Measurements from ENCODE around the gene XIST. TPM values are rescaled to one million over a fixed set of nuclear protein-coding genes. Genes with fewer than 3 reads are reported as not detected.
"Not testable (repeated sequence)": the region's sequence is repeated elsewhere in the genome, so short reads cannot be mapped to it uniquely, and the experiment has no call there.

Gene XIST
- polyA plus RNA-seq, 2 donors: 0.02 to 54.0 TPM

- no peaks in the 10 kb centered on the region for H3K4me1 ChIP-seq (ENCODE audit: control insufficient read depth in 2 of 2, insufficient read depth in 2 of 2, low read length in 1 of 2)
- no peak overlapping the region for H3K27ac ChIP-seq (ENCODE audit: low read depth in 2 of 2, low read length in 1 of 2)
- H3K4me3 ChIP-seq (ENCODE audit: low read depth in 1 of 2, low read length in 2 of 2): no peak overlapping the region
- no peaks in the 10 kb centered on the region for H3K27me3 ChIP-seq (ENCODE audit: control insufficient read depth in 1 of 2, insufficient read depth in 2 of 2, low read length in 2 of 2)
- WGBS, 2 donors: 73 to 78% methylated on average over 5 of the region's 5 CpGs
- peaks cover 0 to 3% of the 10 kb centered on the region in 2 donors for H3K36me3 ChIP-seq (ENCODE audit: control insufficient read depth in 2 of 2, insufficient read depth in 2 of 2, low read length in 1 of 2)
- H3K9me3 ChIP-seq (ENCODE audit: control insufficient read depth in 2 of 2, insufficient read depth in 1 of 2, low read depth in 1 of 2, low read length in 1 of 2): no peaks in the 10 kb centered on the region
Observed at GRCh38 chrX:73829890-73830466, 22.5 kb downstream of the XIST start.

DNA sequence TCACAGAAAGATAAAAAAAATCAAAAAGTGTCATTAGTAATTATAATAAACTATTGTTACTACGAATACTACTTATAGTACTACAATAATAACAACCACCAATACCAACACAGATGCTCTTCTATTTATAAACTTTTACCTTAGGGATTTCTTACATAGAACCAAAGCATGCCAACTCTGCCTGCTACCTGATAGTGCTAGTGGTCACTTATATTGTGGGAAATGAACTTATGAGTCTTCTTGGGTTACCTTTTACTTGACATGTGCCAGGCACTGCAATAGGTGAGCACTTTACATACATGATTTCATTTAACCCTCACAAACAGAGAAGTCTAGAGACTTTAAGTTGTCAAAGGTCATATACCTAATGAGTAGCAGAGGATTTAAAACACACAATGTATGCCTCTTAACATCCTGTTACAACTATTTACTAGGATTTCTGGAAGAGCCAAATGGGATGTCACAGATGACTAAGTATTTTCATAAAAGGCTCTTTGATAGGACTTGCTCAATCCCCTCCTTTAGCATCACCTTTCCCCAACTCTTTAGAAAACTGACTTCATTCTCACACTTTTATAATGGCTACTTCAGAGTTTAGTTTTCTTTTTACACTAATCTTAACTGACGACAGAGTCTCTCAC, 24.3 kb downstream of the XIST start:
- H3K9me3 ChIP-seq (ENCODE audit: control insufficient read depth in 2 of 2, insufficient read depth in 1 of 2, low read depth in 1 of 2, low read length in 1 of 2): no peaks in the 10 kb centered on the region
- H3K4me3 ChIP-seq (ENCODE audit: low read depth in 1 of 2, low read length in 2 of 2): no peak overlapping the region
- H3K4me1 ChIP-seq (ENCODE audit: control insufficient read depth in 2 of 2, insufficient read depth in 2 of 2, low read length in 1 of 2): no peaks in the 10 kb centered on the region
- H3K27ac ChIP-seq (ENCODE audit: low read depth in 2 of 2, low read length in 1 of 2): no peak overlapping the region
- peaks cover 0 to 3% of the 10 kb centered on the region in 2 donors for H3K36me3 ChIP-seq (ENCODE audit: control insufficient read depth in 2 of 2, insufficient read depth in 2 of 2, low read length in 1 of 2)
- H3K27me3 ChIP-seq (ENCODE audit: control insufficient read depth in 1 of 2, insufficient read depth in 2 of 2, low read length in 2 of 2): no peaks in the 10 kb centered on the region
- 78 to 80% methylated on average over 2 of the region's 2 CpGs for WGBS, 2 donors

GRCh38 chrX:73827406-73827805, 25.1 kb downstream of the XIST start:
- Histone ChIP-seq H3K36me3 (ENCODE audit: control insufficient read depth in 2 of 2, insufficient read depth in 2 of 2, low read length in 1 of 2) (peaks cover 0 to 3% of the 10 kb centered on the region in 2 donors), H3K27me3 (ENCODE audit: control insufficient read depth in 1 of 2, insufficient read depth in 2 of 2, low read length in 2 of 2) (no peaks in the 10 kb centered on the region), H3K4me3 (ENCODE audit: low read depth in 1 of 2, low read length in 2 of 2) (no peak overlapping the region), H3K4me1 (ENCODE audit: control insufficient read depth in 2 of 2, insufficient read depth in 2 of 2, low read length in 1 of 2) (no peaks in the 10 kb centered on the region), H3K27ac (ENCODE audit: low read depth in 2 of 2, low read length in 1 of 2) (no peak overlapping the region), H3K9me3 (ENCODE audit: control insufficient read depth in 2 of 2, insufficient read depth in 1 of 2, low read depth in 1 of 2, low read length in 1 of 2) (no peaks in the 10 kb centered on the region)
- 89 to 92% methylated on average over 4 of the region's 4 CpGs for WGBS, 2 donors

DNA sequence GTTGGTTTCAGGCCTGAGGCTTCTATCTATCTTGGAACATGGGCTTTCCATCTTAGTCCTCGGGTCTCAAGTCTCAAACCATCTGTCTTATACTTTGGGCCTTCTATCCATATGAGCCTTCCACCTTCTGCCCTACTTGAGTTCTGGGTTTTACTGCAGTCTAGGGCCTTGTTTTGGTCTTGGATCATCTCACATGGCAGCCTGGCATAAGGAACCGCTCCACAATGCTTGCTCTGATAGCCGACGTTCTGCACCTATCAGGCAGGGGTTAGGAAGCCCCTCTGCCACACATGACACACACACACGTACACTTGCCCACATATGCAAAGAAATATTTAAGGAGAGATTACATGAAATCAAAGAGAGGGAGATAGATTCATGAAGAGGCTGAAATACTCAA, 25.5 kb downstream of the XIST start:
- Histone ChIP-seq H3K27me3 (ENCODE audit: control insufficient read depth in 1 of 2, insufficient read depth in 2 of 2, low read length in 2 of 2) (no peaks in the 10 kb centered on the region), H3K9me3 (ENCODE audit: control insufficient read depth in 2 of 2, insufficient read depth in 1 of 2, low read depth in 1 of 2, low read length in 1 of 2) (no peaks in the 10 kb centered on the region), H3K4me1 (ENCODE audit: control insufficient read depth in 2 of 2, insufficient read depth in 2 of 2, low read length in 1 of 2) (no peaks in the 10 kb centered on the region), H3K36me3 (ENCODE audit: control insufficient read depth in 2 of 2, insufficient read depth in 2 of 2, low read length in 1 of 2) (peaks cover 0 to 3% of the 10 kb centered on the region in 2 donors), H3K27ac (ENCODE audit: low read depth in 2 of 2, low read length in 1 of 2) (no peak overlapping the region), H3K4me3 (ENCODE audit: low read depth in 1 of 2, low read length in 2 of 2) (no peak overlapping the region)
- WGBS, 2 donors: 82 to 87% methylated on average over 5 of the region's 5 CpGs

DNA sequence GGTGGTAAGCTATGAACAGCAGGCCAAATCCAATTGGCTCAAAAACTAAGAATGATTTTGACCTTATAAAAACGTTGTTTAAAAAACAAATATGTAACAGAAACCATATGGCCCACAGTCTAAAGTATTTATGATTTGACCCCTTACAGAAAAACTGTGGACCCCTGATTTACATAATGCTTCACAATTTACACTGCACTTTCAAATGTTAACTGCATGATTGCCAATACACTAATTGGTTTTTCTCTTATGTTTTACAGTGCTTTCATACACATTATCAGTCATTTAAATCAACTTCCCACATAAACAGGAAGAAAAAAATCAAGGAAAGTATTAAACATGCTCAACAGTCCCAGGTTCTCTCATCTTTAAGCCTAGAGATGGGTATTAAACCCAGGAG, 26.9 kb downstream of the XIST start:
- no peaks in the 10 kb centered on the region for H3K27me3 ChIP-seq (ENCODE audit: control insufficient read depth in 1 of 2, insufficient read depth in 2 of 2, low read length in 2 of 2)
- WGBS, 2 donors: 45 to 58% methylated on average over 1 of the region's 1 CpG
- no peaks in the 10 kb centered on the region for H3K9me3 ChIP-seq (ENCODE audit: control insufficient read depth in 2 of 2, insufficient read depth in 1 of 2, low read depth in 1 of 2, low read length in 1 of 2)
- H3K4me1 ChIP-seq (ENCODE audit: control insufficient read depth in 2 of 2, insufficient read depth in 2 of 2, low read length in 1 of 2): no peaks in the 10 kb centered on the region
- no peak overlapping the region for H3K27ac ChIP-seq (ENCODE audit: low read depth in 2 of 2, low read length in 1 of 2)
- peaks cover 0 to 3% of the 10 kb centered on the region in 2 donors for H3K36me3 ChIP-seq (ENCODE audit: control insufficient read depth in 2 of 2, insufficient read depth in 2 of 2, low read length in 1 of 2)
- H3K4me3 ChIP-seq (ENCODE audit: low read depth in 1 of 2, low read length in 2 of 2): no peak overlapping the region

- Histone ChIP-seq H3K27ac (ENCODE audit: low read depth in 2 of 2, low read length in 1 of 2) (no peak overlapping the region), H3K27me3 (ENCODE audit: control insufficient read depth in 1 of 2, insufficient read depth in 2 of 2, low read length in 2 of 2) (no peaks in the 10 kb centered on the region), H3K4me3 (ENCODE audit: low read depth in 1 of 2, low read length in 2 of 2) (no peak overlapping the region), H3K9me3 (ENCODE audit: control insufficient read depth in 2 of 2, insufficient read depth in 1 of 2, low read depth in 1 of 2, low read length in 1 of 2) (no peaks in the 10 kb centered on the region), H3K4me1 (ENCODE audit: control insufficient read depth in 2 of 2, insufficient read depth in 2 of 2, low read length in 1 of 2) (no peaks in the 10 kb centered on the region), H3K36me3 (ENCODE audit: control insufficient read depth in 2 of 2, insufficient read depth in 2 of 2, low read length in 1 of 2) (no peaks in the 10 kb centered on the region)
- 81 to 83% methylated on average over 2 of the region's 2 CpGs for WGBS, 2 donors
Observed at GRCh38 chrX:73823473-73824004, 29.0 kb downstream of the XIST start.

DNA sequence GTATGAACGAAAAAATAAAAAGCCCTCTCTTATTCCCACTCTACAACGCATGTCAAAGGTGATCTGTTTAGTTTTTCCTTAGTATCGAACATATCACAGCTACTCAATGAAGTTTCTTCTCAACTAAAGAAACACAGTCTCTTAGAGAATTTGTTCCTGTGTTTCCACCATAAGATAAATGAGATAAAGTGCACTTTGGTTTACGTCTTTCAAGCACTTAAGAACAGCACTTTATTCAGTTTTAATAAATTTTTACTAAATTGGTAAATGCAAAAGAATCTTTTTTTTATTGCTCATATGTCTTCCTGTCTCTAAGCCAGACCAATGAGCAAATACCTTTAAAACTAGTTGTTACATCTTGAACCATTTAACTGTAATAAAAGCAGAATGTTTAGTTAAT, 29.7 kb downstream of the XIST start:
- WGBS, 2 donors: 81 to 85% methylated on average over 4 of the region's 4 CpGs
- Histone ChIP-seq H3K4me3 (ENCODE audit: low read depth in 1 of 2, low read length in 2 of 2) (no peak overlapping the region), H3K27me3 (ENCODE audit: control insufficient read depth in 1 of 2, insufficient read depth in 2 of 2, low read length in 2 of 2) (no peaks in the 10 kb centered on the region)

DNA sequence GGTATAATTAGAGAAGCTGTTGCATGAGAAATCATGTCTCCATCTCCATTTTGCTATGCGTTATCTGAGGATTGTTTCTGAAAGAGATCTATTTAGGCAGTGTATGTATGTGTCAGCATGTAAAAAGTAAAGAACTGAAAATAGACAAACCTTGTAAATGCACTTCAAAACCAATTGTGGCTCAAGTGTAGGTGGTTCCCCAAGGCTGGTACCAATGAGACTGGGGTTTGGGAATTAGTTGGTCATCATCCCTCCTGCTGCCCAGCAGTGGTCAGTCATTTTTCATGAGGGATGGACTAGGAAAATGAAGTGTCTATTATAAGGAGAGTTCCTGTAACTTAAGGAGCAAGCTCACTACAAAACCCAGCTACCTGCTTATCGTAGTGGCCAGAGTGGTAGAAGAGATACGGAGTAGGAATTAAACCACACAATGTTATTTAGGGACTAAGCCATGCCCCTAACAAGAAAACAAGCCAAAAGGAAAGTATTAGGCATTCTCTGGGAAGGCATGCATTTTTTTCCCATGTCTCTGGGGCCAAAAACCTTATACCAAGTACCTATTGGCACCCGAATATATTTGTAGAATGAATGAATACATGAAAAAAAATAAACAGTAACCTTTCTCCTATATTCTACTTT, 30.5 kb downstream of the XIST start:
- Histone ChIP-seq H3K4me3 (ENCODE audit: low read depth in 1 of 2, low read length in 2 of 2) (no peak overlapping the region), H3K27me3 (ENCODE audit: control insufficient read depth in 1 of 2, insufficient read depth in 2 of 2, low read length in 2 of 2) (no peaks in the 10 kb centered on the region), H3K36me3 (ENCODE audit: control insufficient read depth in 2 of 2, insufficient read depth in 2 of 2, low read length in 1 of 2) (no peaks in the 10 kb centered on the region), H3K9me3 (ENCODE audit: control insufficient read depth in 2 of 2, insufficient read depth in 1 of 2, low read depth in 1 of 2, low read length in 1 of 2) (no peaks in the 10 kb centered on the region), H3K4me1 (ENCODE audit: control insufficient read depth in 2 of 2, insufficient read depth in 2 of 2, low read length in 1 of 2) (no peaks in the 10 kb centered on the region), H3K27ac (ENCODE audit: low read depth in 2 of 2, low read length in 1 of 2) (no peak overlapping the region)
- 88 to 89% methylated on average over 4 of the region's 4 CpGs for WGBS, 2 donors

More for the DNA sequence above, 29.7 kb downstream of the XIST start:
- Histone ChIP-seq H3K27ac (ENCODE audit: low read depth in 2 of 2, low read length in 1 of 2) (no peak overlapping the region), H3K9me3 (ENCODE audit: control insufficient read depth in 2 of 2, insufficient read depth in 1 of 2, low read depth in 1 of 2, low read length in 1 of 2) (no peaks in the 10 kb centered on the region), H3K36me3 (ENCODE audit: control insufficient read depth in 2 of 2, insufficient read depth in 2 of 2, low read length in 1 of 2) (no peaks in the 10 kb centered on the region), H3K4me1 (ENCODE audit: control insufficient read depth in 2 of 2, insufficient read depth in 2 of 2, low read length in 1 of 2) (no peaks in the 10 kb centered on the region)

DNA sequence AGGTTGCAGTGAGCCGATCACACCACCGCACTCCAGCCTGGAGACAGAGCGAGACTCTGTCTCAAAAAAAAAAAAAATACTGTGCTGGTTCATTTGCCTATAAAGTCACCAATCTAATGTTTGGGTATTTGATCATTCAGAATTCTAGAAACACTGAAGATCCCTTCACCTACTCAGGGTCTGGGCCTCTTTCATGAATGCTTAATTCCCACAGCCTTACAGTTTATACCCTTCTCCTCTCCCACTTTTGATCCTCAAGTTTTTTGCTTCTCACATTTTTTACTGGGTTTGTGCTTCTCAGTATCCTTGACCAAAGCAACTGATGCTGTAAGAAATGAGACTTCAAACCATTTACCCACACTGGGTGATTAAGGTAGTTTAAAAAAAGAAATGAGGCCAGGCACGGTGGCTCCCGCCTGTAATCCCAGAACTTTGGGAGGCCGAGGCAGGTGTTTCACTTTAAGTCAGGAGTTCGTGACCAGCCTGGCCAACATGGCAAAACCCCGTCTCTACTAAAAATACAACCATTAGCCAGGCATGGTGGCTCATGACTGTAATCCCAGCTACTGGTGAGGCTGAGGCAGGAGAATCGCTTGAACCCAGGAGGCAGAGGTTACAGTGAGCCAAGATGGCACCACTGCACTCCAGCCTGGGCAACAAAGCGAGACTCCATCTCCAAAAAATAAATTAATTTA, 32.5 kb downstream of the XIST start:
- H3K9me3 ChIP-seq (ENCODE audit: control insufficient read depth in 2 of 2, insufficient read depth in 1 of 2, low read depth in 1 of 2, low read length in 1 of 2): not testable (repeated sequence)

More for the DNA sequence above, 32.5 kb downstream of the XIST start:
- H3K27ac ChIP-seq (ENCODE audit: low read depth in 2 of 2, low read length in 1 of 2); H3K36me3 ChIP-seq (ENCODE audit: control insufficient read depth in 2 of 2, insufficient read depth in 2 of 2, low read length in 1 of 2); H3K27me3 ChIP-seq (ENCODE audit: control insufficient read depth in 1 of 2, insufficient read depth in 2 of 2, low read length in 2 of 2); H3K4me3 ChIP-seq (ENCODE audit: low read depth in 1 of 2, low read length in 2 of 2); H3K4me1 ChIP-seq (ENCODE audit: control insufficient read depth in 2 of 2, insufficient read depth in 2 of 2, low read length in 1 of 2): not testable (repeated sequence)
- WGBS, 2 donors: 91 to 93% methylated on average over 10 of the region's 10 CpGs

All from esophagus (tissue), 2 donors.